Measurements from ENCODE around the gene PTGIS.

PTGIS gene

GRCh38 chr20:49595811-49596561, 28.0 kb upstream of the PTGIS start:
- peak; percentile 68 for DNase-seq (ENCODE audit: low spot score)

- DNase-seq (ENCODE audit: low spot score): no peak
Measured at GRCh38 chr20:49595346-49595745, 27.4 kb upstream of the PTGIS start.

- DNase-seq (ENCODE audit: low spot score): no peak
Measured at GRCh38 chr20:49594931-49595315, 27.0 kb upstream of the PTGIS start.

GRCh38 chr20:49594143-49594930, 26.4 kb upstream of the PTGIS start:
- peak; percentile 80 for DNase-seq (ENCODE audit: low spot score)

- DNase-seq (ENCODE audit: low spot score): no peak
Measured at GRCh38 chr20:49593466-49594142, 25.7 kb upstream of the PTGIS start.

GRCh38 chr20:49592120-49592519, 24.2 kb upstream of the PTGIS start:
- no peak for DNase-seq (ENCODE audit: low spot score)

GRCh38 chr20:49591217-49591865, 23.4 kb upstream of the PTGIS start:
- DNase-seq (ENCODE audit: low spot score): no peak

- DNase-seq (ENCODE audit: low spot score): no peak
Measured at GRCh38 chr20:49590163-49591017, 22.5 kb upstream of the PTGIS start.

GRCh38 chr20:49589747-49590146, 21.8 kb upstream of the PTGIS start:
- DNase-seq (ENCODE audit: low spot score): no peak

- peak; percentile 46 for DNase-seq (ENCODE audit: low spot score)
Measured at GRCh38 chr20:49587111-49587570, 19.2 kb upstream of the PTGIS start.

- DNase-seq (ENCODE audit: low spot score): no peak
Measured at GRCh38 chr20:49585585-49586245, 17.8 kb upstream of the PTGIS start.

GRCh38 chr20:49584418-49585382, 16.8 kb upstream of the PTGIS start:
- DNase-seq (ENCODE audit: low spot score): no peak

GRCh38 chr20:49583669-49584417, 15.9 kb upstream of the PTGIS start:
- DNase-seq (ENCODE audit: low spot score): peak; percentile 87

GRCh38 chr20:49583343-49583668, 15.4 kb upstream of the PTGIS start:
- DNase-seq (ENCODE audit: low spot score): no peak

GRCh38 chr20:49582413-49583334, 14.7 kb upstream of the PTGIS start:
- no peak for DNase-seq (ENCODE audit: low spot score)

- DNase-seq (ENCODE audit: low spot score): no peak
Measured at GRCh38 chr20:49581482-49581881, 13.5 kb upstream of the PTGIS start.

- no peak for DNase-seq (ENCODE audit: low spot score)
Measured at GRCh38 chr20:49580813-49581174, 12.9 kb upstream of the PTGIS start.
